Thyroid gland (tissue), 4 donors: ENCODE results near the gene ZIC4. TPM values are rescaled to one million over a fixed set of nuclear protein-coding genes. Genes with fewer than 3 reads are reported as not detected.
A peak's percentile ranks its signal among the peaks of the same experiment; 100 is the strongest.

ENCODE experiments used
- DNase-seq, 2 donors: peaks; one replicate each; pipeline ENCODE4 v3.0.0-alpha.2; 2019
- H3K27ac ChIP-seq, 3 donors: fragments of 200-600 bp; sonication (generic); 1 replicate in 2 of 3; 2 replicates in 1 of 3; pipeline ENCODE4 v1.5.1; 2016 to 2019; ENCODE audit warnings: mild to moderate bottlenecking in 1 of 3, moderate library complexity in 1 of 3
- H3K27me3 ChIP-seq: fragments of 200-600 bp; sonication (generic); one replicate; pipeline ENCODE4 v1.5.1; 2019
- H3K36me3 ChIP-seq, 2 donors: fragments of 200-600 bp; sonication (generic); one replicate each; pipeline ENCODE4 v1.5.1; 2016 to 2019
- H3K4me1 ChIP-seq, 2 donors: fragments of 200-600 bp; sonication (generic); one replicate each; pipeline ENCODE4 v1.5.1; 2017 to 2019
- H3K4me3 ChIP-seq, 3 donors: fragments of 200-600 bp; sonication (generic); replicated peaks in 1 of 3; 1 replicate in 2 of 3; 2 replicates in 1 of 3; pipeline ENCODE4 v1.5.1; 2016; ENCODE audit warnings: mild to moderate bottlenecking in 1 of 3
- H3K9me3 ChIP-seq: fragments of 200-600 bp; sonication (generic); one replicate; pipeline ENCODE4 v1.5.1; 2017
- POLR2A ChIP-seq, 2 donors: fragments of 450-650 bp; IDR thresholded peaks; one replicate each; pipeline ENCODE4 v1.6.1; 2017; ENCODE audit warnings: antibody characterized with exemption in 2 of 2, mild to moderate bottlenecking in 2 of 2, moderate library complexity in 1 of 2
- WGBS, 2 donors: methylation state at CpG; one replicate each; pipeline ENCODE4 v1.1.5; 2017; 5-methylcytosine and 5-hydroxymethylcytosine counted together
- intact Hi-C: fragments of 100-400 bp; cut with DNase I; formaldehyde crosslinking; loops from one replicate; pipeline ENCODE4 v1.15.1; 2023
- total RNA-seq, 4 donors: library from RNA; depleted of rRNA; stranded (reverse); fragments of >200 nt; gene quantifications; one replicate each; pipeline ENCODE4 v1.2.3, GENCODE V29; 2016
- TF ChIP-seq, protein P1 (sequence below), 6 experiments: fragments of 200-600 bp in 3 of 6; fragments of 450-650 bp in 3 of 6; sonication (generic) in 3 of 6; IDR thresholded peaks; one replicate each; pipeline ENCODE4 v1.5.1; 2016 to 2019; ENCODE audit warnings: antibody characterized with exemption in 6 of 6, mild to moderate bottlenecking in 2 of 6, inconsistent platforms in 1 of 6, moderate library complexity in 1 of 6

The ZIC4 gene
- total RNA-seq, 4 donors from 2014 or later, result not detected

DNA sequence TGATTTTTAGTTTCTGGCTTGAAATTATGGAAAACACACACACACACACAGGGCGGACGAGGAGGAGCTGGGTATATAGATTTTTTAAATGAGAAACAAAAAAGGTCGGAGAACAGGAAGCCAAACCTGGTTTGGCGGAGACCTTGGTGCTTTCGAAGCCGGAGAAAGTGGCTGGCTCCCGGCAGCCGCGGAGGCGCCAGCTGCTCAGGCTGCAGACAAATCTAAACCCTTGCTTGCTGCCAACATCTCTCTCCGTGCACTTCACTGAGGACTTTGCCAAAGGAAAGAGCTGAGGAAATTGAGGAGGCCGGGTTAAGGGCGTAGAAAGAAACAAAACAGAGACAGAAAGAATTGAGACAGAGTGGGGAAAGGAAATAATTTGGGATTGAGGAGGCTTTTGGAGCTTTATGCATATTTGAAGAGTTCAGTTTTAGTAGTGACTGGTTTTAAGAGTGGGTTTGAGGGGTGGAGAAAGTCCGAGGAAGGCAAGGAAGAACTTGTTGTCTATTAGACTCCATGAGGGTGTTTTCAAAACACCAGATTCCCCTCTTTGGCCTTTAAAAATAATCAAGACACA is 5.0 kb upstream of the ZIC4 start:
- H3K27ac ChIP-seq, result no peak overlapping the region
- peaks cover 12 to 43% of the 10 kb centered on the region in 2 donors for H3K4me1 ChIP-seq
- intact Hi-C loops, result no loop called here
- no peak for DNase-seq
- TF ChIP-seq, protein P1, sequence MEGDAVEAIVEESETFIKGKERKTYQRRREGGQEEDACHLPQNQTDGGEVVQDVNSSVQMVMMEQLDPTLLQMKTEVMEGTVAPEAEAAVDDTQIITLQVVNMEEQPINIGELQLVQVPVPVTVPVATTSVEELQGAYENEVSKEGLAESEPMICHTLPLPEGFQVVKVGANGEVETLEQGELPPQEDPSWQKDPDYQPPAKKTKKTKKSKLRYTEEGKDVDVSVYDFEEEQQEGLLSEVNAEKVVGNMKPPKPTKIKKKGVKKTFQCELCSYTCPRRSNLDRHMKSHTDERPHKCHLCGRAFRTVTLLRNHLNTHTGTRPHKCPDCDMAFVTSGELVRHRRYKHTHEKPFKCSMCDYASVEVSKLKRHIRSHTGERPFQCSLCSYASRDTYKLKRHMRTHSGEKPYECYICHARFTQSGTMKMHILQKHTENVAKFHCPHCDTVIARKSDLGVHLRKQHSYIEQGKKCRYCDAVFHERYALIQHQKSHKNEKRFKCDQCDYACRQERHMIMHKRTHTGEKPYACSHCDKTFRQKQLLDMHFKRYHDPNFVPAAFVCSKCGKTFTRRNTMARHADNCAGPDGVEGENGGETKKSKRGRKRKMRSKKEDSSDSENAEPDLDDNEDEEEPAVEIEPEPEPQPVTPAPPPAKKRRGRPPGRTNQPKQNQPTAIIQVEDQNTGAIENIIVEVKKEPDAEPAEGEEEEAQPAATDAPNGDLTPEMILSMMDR (IDR thresholded peaks at IDR 0.05), result no peak
- no peak for TF ChIP-seq POLR2A (IDR thresholded peaks at IDR 0.05)
- H3K36me3 ChIP-seq, result no peaks in the 10 kb centered on the region
- H3K4me3 ChIP-seq, result peak overlapping the region in 1 of 3 donors; percentile 4
- peaks cover 86% of the 10 kb centered on the region for H3K27me3 ChIP-seq
- 9% methylated on average over 14 of the region's 14 CpGs for WGBS, 2 donors
- no peaks in the 10 kb centered on the region for H3K9me3 ChIP-seq

DNA sequence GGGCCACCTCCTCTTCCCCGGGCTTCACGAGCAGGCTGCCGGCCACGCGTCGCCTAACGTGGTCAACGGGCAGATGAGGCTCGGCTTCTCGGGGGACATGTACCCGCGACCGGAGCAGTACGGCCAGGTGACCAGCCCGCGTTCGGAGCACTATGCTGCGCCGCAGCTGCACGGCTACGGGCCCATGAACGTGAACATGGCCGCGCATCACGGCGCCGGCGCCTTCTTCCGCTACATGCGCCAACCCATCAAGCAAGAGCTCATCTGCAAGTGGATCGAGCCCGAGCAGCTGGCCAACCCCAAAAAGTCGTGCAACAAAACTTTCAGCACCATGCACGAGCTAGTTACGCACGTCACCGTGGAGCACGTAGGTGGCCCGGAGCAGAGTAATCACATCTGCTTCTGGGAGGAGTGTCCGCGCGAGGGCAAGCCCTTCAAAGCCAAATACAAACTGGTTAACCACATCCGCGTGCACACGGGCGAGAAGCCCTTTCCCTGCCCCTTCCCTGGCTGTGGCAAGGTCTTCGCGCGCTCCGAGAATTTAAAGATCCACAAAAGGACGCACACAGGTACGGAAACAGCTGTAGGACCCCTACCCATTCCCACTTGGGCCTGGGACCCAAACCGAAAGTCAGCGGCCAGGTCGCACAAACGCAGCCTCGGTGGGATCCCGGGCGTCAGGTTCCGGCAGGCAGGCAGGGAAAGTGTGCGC is 4.3 kb upstream of the ZIC4 start:
- 4 to 8% methylated on average over 23 to 37 of the region's 61 CpGs for WGBS, 2 donors

DNA sequence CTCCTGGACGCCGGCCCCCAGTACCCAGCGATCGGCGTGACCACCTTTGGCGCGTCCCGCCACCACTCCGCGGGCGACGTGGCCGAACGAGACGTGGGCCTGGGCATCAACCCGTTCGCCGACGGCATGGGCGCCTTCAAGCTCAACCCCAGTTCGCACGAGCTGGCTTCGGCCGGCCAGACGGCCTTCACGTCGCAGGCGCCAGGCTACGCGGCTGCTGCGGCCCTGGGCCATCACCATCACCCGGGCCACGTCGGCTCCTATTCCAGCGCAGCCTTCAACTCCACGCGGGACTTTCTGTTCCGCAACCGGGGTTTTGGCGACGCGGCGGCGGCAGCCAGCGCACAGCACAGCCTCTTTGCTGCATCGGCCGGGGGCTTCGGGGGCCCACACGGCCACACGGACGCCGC is 3.8 kb upstream of the ZIC4 start:
- Histone ChIP-seq H3K4me3 (no peak overlapping the region), H3K4me1 (peaks cover 12 to 43% of the 10 kb centered on the region in 2 donors), H3K9me3 (no peaks in the 10 kb centered on the region), H3K36me3 (no peaks in the 10 kb centered on the region), H3K27me3 (peaks cover 84% of the 10 kb centered on the region), H3K27ac (no peak overlapping the region)
- intact Hi-C loops, result no loop called here
- TF ChIP-seq POLR2A (IDR thresholded peaks at IDR 0.05), result no peak
- TF ChIP-seq, protein P1 (IDR thresholded peaks at IDR 0.05), result no peak
- WGBS, 2 donors, result 4 to 6% methylated on average over 9 to 16 of the region's 52 CpGs
- DNase-seq, result no peak

More for the DNA sequence above, 4.3 kb upstream of the ZIC4 start:
- Histone ChIP-seq H3K4me3 (peak overlapping the region in 1 of 3 donors; percentile 4), H3K36me3 (no peaks in the 10 kb centered on the region), H3K4me1 (peaks cover 12 to 43% of the 10 kb centered on the region in 2 donors), H3K27me3 (peaks cover 86% of the 10 kb centered on the region), H3K27ac (no peak overlapping the region), H3K9me3 (no peaks in the 10 kb centered on the region)
- intact Hi-C loops, result no loop called here
- DNase-seq, result no peak
- TF ChIP-seq, protein P1 (IDR thresholded peaks at IDR 0.05), result no peak
- TF ChIP-seq POLR2A (IDR thresholded peaks at IDR 0.05), result no peak

DNA sequence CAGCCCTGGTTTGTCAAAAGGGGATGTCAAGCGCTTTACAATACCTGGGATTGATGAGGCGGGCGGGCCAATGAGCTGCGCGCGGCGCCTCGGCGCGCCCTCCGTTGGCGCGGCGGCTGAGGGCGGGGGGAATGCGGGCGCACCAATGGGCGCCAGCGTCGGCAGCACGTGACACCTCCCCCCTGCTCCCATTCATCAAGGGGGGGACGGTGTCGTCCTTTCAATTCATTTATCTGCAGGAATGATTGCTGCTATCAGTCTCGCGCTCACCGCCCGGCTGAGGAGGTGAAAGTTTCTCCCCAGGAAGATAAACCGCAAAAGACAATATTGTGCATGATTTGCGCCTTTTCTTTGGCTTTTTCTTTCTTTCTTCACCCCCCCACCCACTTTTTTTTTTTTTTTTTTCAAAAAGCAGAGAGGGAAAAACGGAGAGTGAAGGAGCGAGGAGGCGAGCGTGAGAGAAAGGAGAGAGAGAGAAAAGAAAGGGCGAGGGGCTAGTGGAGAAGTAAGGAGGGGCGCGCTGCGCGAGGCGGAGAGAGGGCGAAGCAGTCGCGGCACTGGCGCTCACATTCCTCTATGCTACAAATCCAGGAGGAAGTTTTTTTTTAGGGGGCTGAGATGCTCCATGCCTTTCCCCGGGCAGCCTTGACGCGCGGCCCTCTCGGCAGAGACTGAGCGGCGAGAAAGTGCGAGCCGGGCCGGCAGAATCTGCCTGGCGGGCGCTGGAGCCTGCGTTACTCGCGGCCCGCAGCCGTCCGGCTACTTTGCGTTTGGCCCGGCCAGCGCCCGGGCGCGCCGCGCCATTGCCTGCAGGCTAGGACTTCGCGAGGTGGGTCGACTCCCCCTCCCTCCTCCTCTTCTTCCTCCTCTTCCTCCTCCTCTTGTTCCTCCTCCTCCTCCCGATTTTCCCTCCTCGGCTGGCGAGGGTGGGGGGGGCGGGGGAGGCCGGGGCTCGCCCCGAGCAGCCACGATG is 3.1 kb upstream of the ZIC4 start, which contains the start of gene ZIC1:
Gene ZIC1, plus strand, starts transcription at position 223 of the 973 bp plus-strand sequence. Its CDS starts 748 bp downstream, at position 971.
- intact Hi-C loops, result no loop called here
- no peak for DNase-seq
- 10 to 12% methylated on average over 77 to 80 of the region's 80 CpGs for WGBS, 2 donors

More for the DNA sequence above, 3.1 kb upstream of the ZIC4 start, which contains the start of gene ZIC1:
- Histone ChIP-seq H3K36me3 (no peaks in the 10 kb centered on the region), H3K27ac (no peak within 1 kb of the TSS), H3K4me3 (no peak within 1 kb of the TSS), H3K9me3 (no peaks in the 10 kb centered on the region), H3K4me1 (peaks cover 12 to 43% of the 10 kb centered on the region in 2 donors), H3K27me3 (peaks cover 79% of the 10 kb centered on the region)
- TF ChIP-seq, protein P1 (IDR thresholded peaks at IDR 0.05), result no peak
- TF ChIP-seq POLR2A (IDR thresholded peaks at IDR 0.05), result no peak
